ENCODE results near the gene ECHDC3.

Gene ECHDC3

DNA sequence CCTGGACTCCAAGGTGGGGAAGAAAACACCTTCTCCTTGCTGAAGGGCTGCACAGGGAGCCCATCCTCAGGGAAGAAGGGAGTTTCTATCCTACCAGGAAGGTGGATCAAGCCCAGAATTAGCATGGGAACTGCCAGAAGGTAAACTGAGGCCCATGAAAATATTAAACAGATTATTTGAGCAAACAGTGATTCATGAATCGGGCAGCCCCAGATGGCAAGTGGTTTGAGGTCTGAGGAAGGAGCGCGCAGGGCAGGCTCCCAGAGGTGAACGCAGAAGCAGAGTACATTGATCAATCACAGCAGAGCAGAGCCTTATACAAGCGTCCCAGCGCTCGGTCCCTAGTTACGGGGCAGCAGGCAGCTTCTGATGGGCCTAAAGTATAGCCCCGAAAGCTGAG, 45.2 kb downstream of the ECHDC3 start:
- DNase-seq = no peak

DNA sequence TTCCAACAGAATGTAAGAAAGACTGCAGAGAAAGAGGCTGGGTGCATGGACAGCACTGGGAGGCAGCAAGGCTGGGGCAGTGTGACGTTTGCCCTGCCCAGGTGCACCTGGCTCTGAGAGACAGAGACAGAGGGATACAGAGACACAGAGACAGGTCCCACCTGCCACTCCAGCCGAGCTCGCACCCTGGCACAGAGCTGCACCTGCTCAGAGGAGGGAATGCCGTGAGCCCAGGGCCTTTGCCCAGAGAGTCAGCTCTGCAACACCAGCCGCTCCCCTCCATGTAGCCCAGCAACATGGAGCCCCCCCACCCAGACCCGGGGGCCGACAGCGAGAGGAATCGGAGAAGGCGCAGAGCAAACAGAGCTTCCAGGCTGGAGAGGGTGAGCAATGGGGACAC, 45.7 kb downstream of the ECHDC3 start:
- no peak for DNase-seq

DNA sequence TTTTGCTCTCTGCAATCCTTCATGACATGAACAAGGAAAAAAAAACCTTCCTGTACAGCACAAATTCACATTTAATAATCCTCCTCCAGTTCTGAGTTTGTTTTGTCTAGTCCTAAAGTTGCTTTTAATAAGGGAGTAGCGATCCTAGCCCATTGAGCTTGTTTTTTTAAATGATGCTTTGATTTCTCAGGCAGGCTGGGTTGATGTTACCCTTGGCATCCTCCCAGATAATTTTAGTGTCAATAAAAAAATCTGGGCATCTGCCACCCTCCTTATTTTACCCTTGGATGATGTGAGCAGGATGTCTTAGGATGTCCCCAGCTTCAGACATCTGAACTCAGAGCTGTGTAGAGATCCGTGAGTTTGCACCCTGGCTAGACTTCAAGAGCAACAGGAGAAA, 47.1 kb downstream of the ECHDC3 start:
- no peak for DNase-seq

DNA sequence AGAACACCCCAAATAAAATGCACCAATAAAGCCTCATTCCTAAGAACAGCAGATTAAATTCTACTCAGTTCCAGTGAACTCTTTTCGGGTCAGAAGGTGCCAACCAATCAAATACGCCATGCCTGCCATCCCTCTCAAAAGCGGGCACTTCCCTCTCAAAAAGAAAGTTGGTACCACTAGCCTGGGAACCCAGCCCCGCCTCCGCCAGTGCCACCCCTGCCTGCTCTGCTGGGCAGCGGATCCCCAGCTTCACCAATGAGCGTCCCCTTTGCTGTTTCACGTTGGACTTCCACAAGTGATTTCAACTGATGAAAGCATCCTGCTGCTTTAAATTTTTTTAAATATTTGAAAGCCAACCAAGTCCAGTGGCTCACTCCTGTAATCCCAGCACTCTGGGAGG, 47.8 kb downstream of the ECHDC3 start:
- DNase-seq = no peak

DNA sequence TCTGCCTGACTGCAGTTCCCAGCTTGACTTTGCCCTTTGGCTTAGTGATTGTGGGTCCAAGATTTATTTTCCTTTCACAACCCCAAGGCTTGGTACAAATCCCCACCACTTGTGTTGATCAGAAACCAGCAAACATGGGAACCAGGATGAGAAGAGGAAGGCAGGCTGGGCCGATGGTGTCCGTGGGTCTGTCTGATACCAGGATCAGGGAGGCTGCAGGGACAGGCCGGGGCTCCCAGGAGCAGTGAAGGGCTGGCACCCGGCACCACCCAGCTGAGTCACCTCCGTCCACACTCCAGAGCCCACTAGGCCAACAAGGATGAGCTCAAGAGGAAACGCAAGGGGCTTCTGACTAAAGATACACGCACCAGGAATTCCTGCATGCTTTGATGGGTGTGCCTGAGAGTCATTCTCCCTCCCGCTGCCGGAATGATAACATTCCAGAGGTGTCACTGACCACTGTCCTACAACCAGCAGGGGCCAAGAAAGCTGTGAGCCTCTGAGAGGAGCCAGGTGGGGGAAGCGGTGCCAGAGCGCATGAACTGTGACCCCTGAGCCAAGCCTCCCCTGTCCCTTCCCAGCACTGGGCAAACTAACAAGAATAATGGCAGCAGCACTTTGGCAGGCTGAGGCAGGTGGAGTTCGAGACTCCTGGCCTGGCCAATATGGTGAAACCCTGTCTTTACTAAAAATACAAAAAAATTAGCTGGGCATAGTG, 51.7 kb downstream of the ECHDC3 start:
- DNase-seq = no peak

DNA sequence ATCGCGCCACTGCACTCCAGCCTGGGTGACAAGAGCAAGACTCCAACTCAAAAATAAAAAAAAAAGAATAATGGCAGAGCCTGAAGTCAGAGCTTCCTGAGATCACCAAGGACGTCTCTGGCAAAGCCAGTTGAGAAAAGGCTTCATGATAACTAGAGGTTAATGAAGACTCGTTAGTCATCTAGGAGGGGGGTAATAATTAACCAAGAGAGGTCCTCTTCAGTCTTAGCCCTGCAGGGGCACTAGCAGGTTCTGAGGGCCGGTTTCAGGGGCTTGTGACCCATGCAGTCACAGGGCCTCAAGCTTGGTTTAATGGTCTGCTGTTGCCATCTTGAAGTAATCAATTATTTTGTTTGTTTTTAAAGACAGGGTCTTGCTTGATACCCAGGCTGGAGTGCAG, 52.4 kb downstream of the ECHDC3 start:
- DNase-seq = no peak

DNA sequence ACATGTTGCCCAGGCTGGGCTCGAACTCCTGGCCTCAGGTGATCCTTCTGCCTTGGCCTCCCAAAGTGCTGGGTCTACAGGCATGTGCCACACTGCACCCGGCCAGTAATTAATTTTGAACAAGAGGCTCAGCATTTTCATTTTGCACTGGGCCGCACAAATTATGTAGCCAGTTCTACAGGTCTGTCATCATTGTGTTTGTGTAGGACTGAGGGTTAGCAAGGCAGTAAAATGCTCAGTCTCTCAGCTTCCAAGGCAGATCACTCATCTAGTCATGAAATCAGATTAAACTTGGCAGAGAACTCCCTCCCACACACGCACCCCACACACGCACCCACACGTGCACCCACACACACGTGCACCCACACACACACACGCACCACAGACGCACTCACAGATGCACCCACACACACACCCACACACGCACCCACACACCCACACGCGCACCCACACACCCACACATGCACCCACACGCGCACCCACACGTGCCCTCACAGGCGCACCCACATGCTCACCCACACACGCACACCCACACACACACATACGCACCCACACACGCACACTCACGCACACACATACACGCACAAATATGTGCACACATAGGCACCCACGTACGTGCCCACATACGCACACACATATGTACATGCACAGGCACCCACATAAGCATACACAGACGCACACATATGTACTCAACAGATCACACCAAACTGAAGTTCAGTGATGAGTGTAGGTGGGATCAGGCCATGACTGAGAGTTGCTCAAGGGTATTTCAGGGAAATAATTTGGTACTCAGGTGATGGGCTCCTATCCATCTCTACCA, 53.1 kb downstream of the ECHDC3 start:
- no peak for DNase-seq

DNA sequence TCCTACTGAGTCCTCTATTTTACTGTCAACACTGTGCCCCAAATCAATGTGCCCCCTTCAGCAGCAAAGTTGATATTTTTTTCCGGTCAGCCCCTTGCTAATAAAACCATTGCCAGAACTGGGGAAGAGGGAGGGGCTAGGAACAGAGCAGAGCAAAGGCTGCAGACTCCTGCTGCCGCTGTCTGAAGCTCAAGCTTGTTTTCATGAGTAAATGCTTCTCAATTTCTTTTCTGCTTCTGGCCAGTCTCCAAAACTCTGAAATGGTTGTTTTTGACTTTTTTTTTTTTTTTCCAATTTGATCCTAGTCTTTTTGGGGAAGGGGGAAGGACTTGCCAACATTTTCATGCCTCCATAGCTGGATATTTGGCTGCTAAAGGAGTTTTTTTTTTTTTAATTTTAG, 54.3 kb downstream of the ECHDC3 start:
- DNase-seq = no peak

DNA sequence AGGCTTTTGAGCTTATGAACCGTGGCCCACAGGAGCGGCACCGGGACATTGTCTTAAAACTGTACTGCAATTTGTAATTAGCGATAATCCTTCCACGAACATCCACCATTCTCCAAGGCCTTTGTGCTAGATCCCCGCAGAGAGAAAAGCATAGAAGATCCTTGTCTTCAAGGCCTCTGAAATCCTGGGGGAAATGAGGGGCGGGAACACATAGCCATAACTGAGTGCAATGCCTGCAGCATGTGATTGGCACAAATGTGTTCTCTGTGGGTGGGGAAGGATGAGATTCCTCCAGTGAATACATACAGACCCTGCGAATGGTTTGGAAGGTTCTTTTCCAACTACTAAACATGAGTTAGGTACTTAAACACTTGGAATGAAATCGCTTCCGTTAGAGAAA, 55.1 kb downstream of the ECHDC3 start:
- no peak for DNase-seq

DNA sequence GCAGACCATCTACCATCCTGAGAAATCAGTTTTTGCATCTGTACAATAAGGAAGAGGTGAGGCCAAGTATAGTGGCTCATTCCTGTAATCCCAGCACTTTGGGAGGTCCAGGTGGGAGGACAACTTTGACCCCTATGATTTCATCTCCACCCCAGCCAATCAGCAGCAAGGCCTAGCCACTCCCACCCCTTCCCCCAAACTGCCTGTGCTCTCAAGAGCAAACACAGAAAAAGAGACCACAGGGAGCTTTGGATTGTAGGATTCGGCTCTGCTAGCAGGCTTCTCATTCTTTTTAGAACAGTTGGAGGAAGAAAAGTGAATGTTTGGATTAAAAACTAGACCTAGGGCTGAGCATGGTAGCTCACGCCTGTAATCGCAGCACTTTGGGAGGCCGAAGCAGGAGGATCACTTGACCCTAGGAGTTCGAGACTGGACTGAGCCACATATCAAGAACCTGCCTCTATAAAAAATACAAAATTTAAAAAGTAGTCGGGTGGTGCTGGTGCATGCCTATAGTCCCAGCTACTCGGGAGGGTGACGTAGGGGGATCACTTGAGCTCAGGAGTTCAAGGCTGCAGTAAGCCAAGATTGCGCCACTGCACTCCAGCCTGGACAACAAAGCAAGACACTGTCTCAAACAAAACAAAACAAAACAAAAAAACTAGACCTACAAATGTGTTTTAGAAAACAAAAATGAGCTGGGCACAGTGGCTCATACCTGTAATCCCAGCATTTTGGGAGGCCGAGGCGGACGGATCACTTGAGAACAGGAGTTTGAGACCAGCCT, 55.9 kb downstream of the ECHDC3 start:
- no peak for DNase-seq

DNA sequence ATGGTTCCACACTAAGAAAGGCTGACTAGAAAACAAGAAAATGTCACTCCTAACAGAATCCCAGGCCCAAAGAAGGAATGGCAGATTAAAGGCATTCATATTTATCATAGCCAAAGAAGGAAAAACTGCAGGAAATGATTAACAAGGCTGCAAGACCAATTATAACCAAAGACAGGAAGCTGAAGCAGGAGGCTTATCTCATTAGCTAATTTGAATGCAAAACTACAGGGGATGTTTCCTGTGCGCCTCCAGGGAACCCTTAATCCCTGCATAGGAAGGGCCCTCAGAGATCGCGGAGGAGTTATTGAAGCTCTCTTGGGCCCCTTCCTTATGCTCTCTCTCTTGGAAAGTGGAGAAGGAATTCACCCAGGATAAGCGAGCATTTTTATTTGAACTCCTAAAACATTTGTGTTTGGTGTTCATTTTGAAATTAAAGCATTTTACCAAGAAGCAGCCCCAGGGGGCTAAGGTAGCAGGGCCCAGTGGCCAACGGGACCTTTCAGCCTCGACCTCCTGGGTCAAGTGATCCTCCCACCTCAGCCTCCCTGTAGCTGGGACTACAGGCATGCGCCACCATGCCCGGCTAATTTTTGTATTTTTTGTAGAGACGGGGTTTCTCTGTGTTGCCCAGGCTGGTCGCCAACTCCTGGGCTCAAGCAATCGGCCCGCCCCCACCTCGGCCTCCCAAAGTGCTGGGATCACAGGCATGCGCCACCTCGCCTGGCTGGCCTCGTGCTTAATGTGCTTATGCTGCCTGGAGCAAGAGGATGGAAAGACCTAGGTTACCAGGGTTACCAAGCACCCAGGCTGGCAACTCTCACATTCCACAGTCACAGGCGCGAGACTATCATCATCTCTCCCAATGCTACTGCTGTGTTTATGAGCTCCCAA, 56.9 kb downstream of the ECHDC3 start:
- no peak for DNase-seq

DNA sequence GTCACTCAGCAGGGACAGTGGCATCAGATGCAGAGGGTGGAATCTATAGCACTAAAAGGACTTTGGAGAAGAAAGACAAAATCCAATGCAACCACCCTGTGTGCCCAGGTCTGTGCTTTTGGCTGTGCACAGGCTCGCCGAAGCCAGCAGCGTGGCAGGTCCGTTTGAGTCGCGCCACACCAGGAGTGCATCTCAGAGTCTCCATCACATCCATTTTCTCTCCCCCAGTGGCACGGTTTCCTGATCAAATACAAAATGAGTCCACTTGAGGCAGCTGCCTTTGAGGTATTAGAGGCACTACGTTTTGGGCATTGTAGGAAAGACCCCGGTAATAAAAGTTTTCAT, 57.5 kb downstream of the ECHDC3 start:
- no peak for DNase-seq

DNA sequence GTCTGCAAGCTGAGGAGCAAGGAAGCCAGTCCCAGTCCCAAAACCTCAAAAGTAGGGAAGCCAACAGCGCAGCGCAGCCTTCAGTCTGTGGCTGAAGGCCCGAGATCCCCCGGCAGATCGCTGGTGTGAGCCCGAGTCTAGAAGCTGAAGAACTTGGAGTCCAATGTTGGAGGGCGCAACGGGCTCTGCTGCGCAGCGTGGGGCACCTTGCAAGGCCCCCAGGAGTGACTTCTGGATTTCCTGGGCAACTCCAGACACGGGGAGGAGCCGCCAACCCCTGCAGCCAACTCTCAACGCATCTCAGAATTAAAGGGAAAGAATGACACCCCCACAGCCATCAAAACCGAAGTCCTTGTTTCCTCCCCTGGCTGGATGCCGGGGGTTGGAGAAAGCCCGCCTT, 62.2 kb downstream of the ECHDC3 start:
- no peak for DNase-seq

DNA sequence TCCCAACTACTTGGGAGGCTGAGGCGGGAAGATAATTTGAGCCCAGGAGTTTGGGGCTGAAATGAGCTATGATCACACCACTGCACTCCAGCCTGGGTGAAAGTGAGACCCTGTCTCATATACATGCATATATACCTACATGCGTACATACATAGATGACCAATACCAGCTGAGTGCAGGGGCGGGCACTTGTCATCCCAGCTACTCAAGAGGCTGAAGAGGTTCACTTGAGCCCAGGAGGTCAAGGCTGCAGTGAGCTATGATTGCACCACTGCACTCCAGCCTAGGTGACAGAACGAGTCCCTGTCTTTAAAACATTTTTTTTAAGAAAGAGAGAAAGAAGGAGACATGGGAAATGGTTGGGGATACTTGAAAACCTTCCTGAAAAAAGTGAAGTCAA, 63.6 kb downstream of the ECHDC3 start:
- DNase-seq = no peak

DNA sequence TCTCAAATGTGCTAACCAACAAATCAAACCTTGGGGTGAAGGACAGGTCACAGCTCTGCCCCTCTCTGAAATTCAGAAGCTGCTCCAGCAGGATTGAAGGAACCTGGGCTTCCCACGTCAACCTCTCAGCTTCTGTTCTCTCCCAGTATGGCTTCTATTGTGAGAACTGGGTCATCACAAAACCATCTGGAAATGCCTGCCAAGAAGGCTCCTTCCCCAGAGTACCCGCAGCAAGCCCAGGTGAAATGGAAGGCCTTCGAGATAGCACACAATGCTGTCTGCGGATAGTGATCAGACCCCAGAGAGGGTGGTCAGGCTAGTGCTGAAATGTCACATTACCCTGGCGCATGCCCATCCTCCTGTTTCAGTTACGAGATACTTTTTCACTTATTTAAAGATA, 64.5 kb downstream of the ECHDC3 start:
- DNase-seq = no peak

DNA sequence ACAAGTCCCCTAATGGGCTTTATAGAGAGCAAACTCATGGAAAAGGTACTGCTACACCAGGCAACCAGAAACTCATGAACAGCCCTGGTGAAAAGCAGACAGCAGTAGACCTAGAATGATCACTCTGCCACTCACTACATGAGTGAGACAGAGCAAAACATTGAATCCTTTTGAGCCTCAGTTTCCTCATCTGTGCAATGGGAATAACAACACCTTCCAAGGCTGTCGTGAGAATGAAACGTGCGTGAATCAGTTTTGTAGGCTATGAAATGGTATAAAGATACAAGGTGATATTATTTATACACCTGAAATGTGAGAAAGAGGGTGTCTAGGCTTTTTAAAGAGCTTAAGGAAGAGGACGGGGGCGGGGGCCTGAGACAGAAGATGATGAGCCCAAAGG, 66.6 kb downstream of the ECHDC3 start:
- DNase-seq = no peak

DNA sequence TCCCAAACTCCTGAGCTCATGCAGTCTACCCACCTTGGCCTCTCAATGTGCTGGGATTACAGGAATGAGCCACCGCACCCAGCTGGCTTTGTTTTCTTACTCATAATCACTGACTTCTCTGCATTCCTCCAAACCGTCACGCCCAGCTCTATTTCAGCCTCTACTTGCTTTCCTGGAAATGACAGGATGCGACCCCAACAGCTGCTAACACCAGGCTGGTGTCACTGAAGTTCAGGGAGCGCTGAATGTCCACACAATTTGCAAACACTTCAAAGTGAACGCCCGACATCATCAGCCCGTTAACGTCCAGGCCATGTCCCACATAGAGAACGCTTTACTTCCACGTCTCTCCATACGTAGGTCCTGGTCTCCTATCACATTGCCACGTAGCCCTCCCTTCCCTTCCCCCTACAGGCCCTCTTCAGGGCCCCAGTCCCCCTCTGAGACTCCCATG, 68.2 kb downstream of the ECHDC3 start:
- no peak for DNase-seq

DNA sequence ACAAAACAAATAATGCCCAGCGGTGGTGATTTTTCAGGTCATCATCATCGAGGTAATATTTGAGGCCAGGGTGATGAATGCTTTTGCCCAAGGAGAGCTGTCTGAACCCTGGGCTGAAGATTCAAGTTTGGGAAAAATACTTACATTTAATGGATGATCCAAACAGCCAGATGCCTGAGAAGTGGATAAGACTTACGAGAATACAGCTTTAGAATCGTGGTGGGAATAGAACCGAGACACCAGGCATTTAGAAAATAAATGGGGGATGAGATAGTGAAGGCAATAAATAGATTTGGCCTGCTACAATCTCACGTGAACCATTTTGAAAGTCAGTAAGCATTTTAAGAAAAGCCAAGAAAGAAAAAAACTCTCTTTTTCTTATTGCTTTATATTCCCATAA, 68.8 kb downstream of the ECHDC3 start:
- DNase-seq = no peak

DNA sequence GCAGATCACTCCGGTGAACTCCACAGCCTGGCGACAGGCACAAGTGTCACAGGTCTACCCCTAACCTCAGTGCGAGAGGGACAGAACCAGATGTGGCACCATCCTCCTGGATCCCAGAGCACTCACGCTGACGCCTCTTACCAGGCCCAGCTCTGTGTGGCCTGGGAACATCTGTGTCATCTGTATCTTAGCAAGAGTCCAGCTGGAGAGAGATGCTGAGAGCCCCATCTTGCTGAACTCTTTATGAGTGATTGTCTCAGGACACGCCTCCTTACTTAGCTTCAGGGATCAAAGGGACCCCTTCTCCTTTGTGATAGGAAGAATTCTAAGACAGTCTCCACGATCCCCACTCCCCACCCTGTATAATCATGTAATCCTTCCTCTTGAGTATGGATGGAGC, 71.0 kb downstream of the ECHDC3 start:
- DNase-seq = no peak

Data from NCI-H345 (cell line).